K562 (cell line): ENCODE data around the gene RTL1. TPM values are rescaled to one million over a fixed set of nuclear protein-coding genes. Genes with fewer than 3 reads are reported as not detected.

Experiments used
- ARID3B ChIP-seq: fragments of 250-450 bp; sonication (Bioruptor Pico); IDR thresholded peaks from 2 replicates; pipeline ENCODE4 v1.4.0; 2020; ENCODE audit warnings: borderline replicate concordance
- ATF7 ChIP-seq: fragments of 450-650 bp; IDR thresholded peaks from 2 replicates; pipeline ENCODE4 v1.7.1; 2014; ENCODE audit warnings: mild to moderate bottlenecking, moderate library complexity
- BRF1 ChIP-seq: IDR thresholded peaks from 3 replicates; pipeline ENCODE4 v1.6.1; 2011; ENCODE audit warnings: borderline replicate concordance, mild to moderate bottlenecking; ENCODE audit not compliant: insufficient read length; ENCODE audit errors: extremely low read depth
- FOXA3 ChIP-seq, 2 experiments: fragments of 450-650 bp in 1 of 2; sonication (generic) in 1 of 2; formaldehyde crosslinking; IDR thresholded peaks in 1 of 2; conservative IDR thresholded peaks in 1 of 2; 2 replicates each; pipeline versions ENCODE4 v1.4.0 to v1.8.0; 2020 to 2022; ENCODE audit warnings: mild to moderate bottlenecking in 2 of 2, missing genetic modification reagents in 1 of 2
- GTF2E2 ChIP-seq: fragments of 200-800 bp; sonication (Bioruptor generic); IDR thresholded peaks from 2 replicates; pipeline ENCODE4 v1.6.1; 2016; ENCODE audit warnings: missing genetic modification characterization, missing compliant biosample characterization
- JUND ChIP-seq, 2 experiments: IDR thresholded peaks; 2 replicates in 1 of 2; 3 replicates in 1 of 2; pipeline ENCODE4 v1.6.1; 2011; ENCODE audit warnings: borderline replicate concordance in 2 of 2, low read depth in 2 of 2, low read length in 2 of 2, improper control_type of control experiment in 1 of 2, missing biosample characterization in 1 of 2, missing genetic modification characterization in 1 of 2, missing genetic modification reagents in 1 of 2
- MEF2A ChIP-seq: IDR thresholded peaks from 2 replicates; pipeline ENCODE4 v1.6.1; 2011; ENCODE audit warnings: low read depth, mild to moderate bottlenecking, low read length, moderate library complexity; ENCODE audit not compliant: control insufficient read depth
- MEF2D ChIP-seq: conservative IDR thresholded peaks from 2 replicates; pipeline ENCODE4 v1.6.1; 2016; ENCODE audit warnings: low read depth, missing genetic modification characterization, missing compliant biosample characterization
- MEIS2 ChIP-seq: fragments of 450-650 bp; IDR thresholded peaks from 2 replicates; pipeline ENCODE4 v1.6.1; 2014; ENCODE audit warnings: mild to moderate bottlenecking; ENCODE audit not compliant: partially characterized antibody
- NELFE ChIP-seq: IDR thresholded peaks from 2 replicates; pipeline ENCODE4 v1.6.1; 2011; ENCODE audit warnings: mild to moderate bottlenecking; ENCODE audit not compliant: insufficient read depth, insufficient read length
- RBBP5 ChIP-seq: fragments of 200-600 bp; sonication (generic); IDR thresholded peaks from 2 replicates; pipeline ENCODE4 v1.6.1; 2012; ENCODE audit warnings: borderline replicate concordance, mild to moderate bottlenecking, low read length, control low read depth, inconsistent platforms; ENCODE audit not compliant: insufficient read depth, poor library complexity, severe bottlenecking
- SMARCA4 ChIP-seq: fragments of 450-650 bp; IDR thresholded peaks from 2 replicates; pipeline ENCODE4 v1.6.1; 2016
- SRSF3 ChIP-seq: fragments of 200-400 bp; formaldehyde crosslinking; IDR thresholded peaks from 2 replicates; pipeline ENCODE4 v1.6.1; 2016; ENCODE audit warnings: mild to moderate bottlenecking, low read length, moderate library complexity; ENCODE audit not compliant: insufficient read depth
- TBL1XR1 ChIP-seq, 2 experiments: IDR thresholded peaks; 2 replicates each; pipeline ENCODE4 v1.6.1; 2012; ENCODE audit warnings: improper control_type of control experiment in 2 of 2, low read length in 2 of 2, mild to moderate bottlenecking in 1 of 2
- U2AF1 ChIP-seq: fragments of 200-400 bp; formaldehyde crosslinking; optimal IDR thresholded peaks from 2 replicates; pipeline ENCODE3; 2017; ENCODE audit warnings: mild to moderate bottlenecking, low read depth, low read length, moderate library complexity
- ZBTB5 ChIP-seq: fragments of 450-650 bp; IDR thresholded peaks from 2 replicates; pipeline ENCODE4 v1.6.1; 2017; ENCODE audit warnings: antibody characterized with exemption
- ZKSCAN8 ChIP-seq: fragments of 200-800 bp; sonication (Bioruptor generic); IDR thresholded peaks from 2 replicates; pipeline ENCODE4 v1.6.1; 2016; ENCODE audit warnings: missing genetic modification characterization, missing compliant biosample characterization
- ZNF589 ChIP-seq: fragments of 200-800 bp; sonication (Bioruptor generic); IDR thresholded peaks from 2 replicates; pipeline ENCODE4 v1.6.1; 2016; ENCODE audit warnings: low read depth, missing genetic modification characterization, missing compliant biosample characterization
- ZNF766 ChIP-seq: fragments of 200-800 bp; sonication (Bioruptor generic); conservative IDR thresholded peaks from 2 replicates; pipeline ENCODE4 v1.6.1; 2016; ENCODE audit warnings: missing genetic modification characterization, missing compliant biosample characterization
- polyA plus RNA-seq, 8 experiments: library from polyadenylated mRNA; depleted of rRNA in 4 of 8; stranded (reverse) in 5 of 8; unstranded in 3 of 8; fragments of >200 nt; fragmentation: Nextera tagmentation in 2 of 8; fragmentation: Illumina TruSeq in 1 of 8; extraction: Ambion mirVana in 2 of 8; extraction: Trizol in 1 of 8; gene quantifications; 2 replicates each; pipeline versions ENCODE4 v1.2.1 to v1.2.3, GENCODE V29; 2011 to 2014; ENCODE audit warnings: inconsistent platforms in 1 of 8, missing spikeins in 1 of 8
- total RNA-seq, 7 experiments: library from RNA; depleted of rRNA in 6 of 7; stranded (reverse); fragments of >200 nt in 6 of 7; fragmentation: Illumina TruSeq in 2 of 7; extraction: Trizol in 2 of 7; gene quantifications; 2 replicates each; pipeline versions ENCODE4 v1.2.1 to v1.2.3, GENCODE V29; 2011 to 2021; ENCODE audit warnings: low replicate concordance in 1 of 7

Gene RTL1
- total and polyA plus RNA-seq, 9 of the 15 experiments (the other 6 are each of a cell fraction or from before 2014, with no cell fraction given), result not detected

DNA sequence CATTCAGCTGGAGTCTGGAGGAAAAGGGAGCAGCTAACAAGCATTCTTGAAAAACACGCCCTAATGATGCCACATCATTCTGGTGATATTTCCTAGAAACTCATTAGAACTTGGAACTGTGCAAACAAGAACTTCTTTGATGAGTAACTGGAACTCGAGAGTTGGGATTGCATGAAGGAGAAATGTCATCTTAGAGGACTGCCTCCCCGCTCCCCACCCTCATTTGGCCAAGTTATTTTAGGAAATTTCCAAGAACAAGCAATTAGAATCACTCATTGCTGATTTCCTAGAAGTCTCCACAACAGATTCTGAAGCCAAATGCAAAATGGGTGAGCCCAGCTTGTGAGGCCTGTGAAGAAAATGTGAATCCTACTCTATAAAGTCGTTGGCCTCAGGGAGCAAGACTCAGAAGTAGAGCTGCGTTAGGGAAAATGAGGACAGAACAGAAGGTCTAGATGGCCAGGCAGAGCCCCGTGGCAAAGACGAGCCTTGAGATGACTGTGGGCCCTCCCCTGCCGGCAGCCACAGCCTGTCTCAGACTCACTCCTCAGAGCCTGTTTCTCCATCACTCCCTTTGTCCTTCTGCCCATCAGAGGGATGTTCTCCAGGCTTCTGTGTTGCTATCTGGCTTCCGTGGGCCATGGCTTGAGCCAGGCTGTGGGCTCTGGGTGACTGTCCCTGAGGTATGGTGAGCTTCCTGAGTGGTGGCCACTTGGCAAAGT is 38.4 kb downstream of the RTL1 start (continued):
- TF ChIP-seq RBBP5, result peak; percentile 49
- peak in 1 of 2 experiments; percentile 58; a peak in 2 of 4 replicates for TF ChIP-seq TBL1XR1 (IDR thresholded peaks at IDR 0.05; ENCODE audit: low read length in 2 of 2)
- TF ChIP-seq BRF1, result no peak
- TF ChIP-seq ZNF589 (CRISPR knock-in tag), result peak; percentile 73
- peak; percentile 29; the same call in 1 of the 2 replicates for TF ChIP-seq SMARCA4
- TF ChIP-seq MEF2A, result peak; percentile 69; the same call in 1 of the 2 replicates
- 0 out of 2 replicates have a peak, but pooled peaks have one; percentile 22 for TF ChIP-seq GTF2E2 (tag)
- no peak for TF ChIP-seq SRSF3
- 0 out of 2 replicates have a peak, but pooled peaks have one; percentile 27 for TF ChIP-seq ZBTB5
- 0 out of 2 replicates have a peak, but pooled peaks have one; percentile 39 for TF ChIP-seq MEF2D (tag)
- TF ChIP-seq FOXA3 (CRISPR knock-in tag; conservative IDR thresholded peaks at IDR 0.05 in 1 of 2, IDR thresholded peaks at IDR 0.05 in 1 of 2), result peak in 1 of 2 experiments; percentile 71; a peak in 2 of 4 replicates
- TF ChIP-seq NELFE, result no peak
- TF ChIP-seq ZNF766 (CRISPR knock-in tag), result 0 out of 2 replicates have a peak, but pooled peaks have one; percentile 24
- 0 out of 2 replicates have a peak, but pooled peaks have one; percentile 15 for TF ChIP-seq ATF7
- TF ChIP-seq MEIS2, result peak; percentile 65
- no peak for TF ChIP-seq U2AF1
- no peak for TF ChIP-seq ZKSCAN8 (CRISPR knock-in tag)
- no peak for TF ChIP-seq ARID3B (CRISPR knock-in tag)
- no peak for TF ChIP-seq JUND (IDR thresholded peaks at IDR 0.05; ENCODE audit: borderline replicate concordance, low read depth, low read length)
- TF ChIP-seq JUND (tag; IDR thresholded peaks at IDR 0.05; ENCODE audit: borderline replicate concordance, low read depth, low read length), result peak; percentile 33; the same call in 1 of the 3 replicates
